K562 (cell line): ENCODE data around the gene CAPN13. TPM values are rescaled to one million over a fixed set of nuclear protein-coding genes. Genes with fewer than 3 reads are reported as not detected.

Source experiments
- ATAC-seq: fragments of 200-7000 bp; cut with Tn5 transposase; 3 replicates; pipeline ENCODE4 v1.9.1; 2020; ENCODE audit warnings: moderate library complexity
- BruUV-seq: library from RNA; stranded (reverse); fragments of 400-500 nt; replicated peaks from 2 replicates; lab custom pipeline; 2021; lab: Mats Ljungman, UMichigan
- CTCF ChIA-PET: fragments of 300-600 bp; formaldehyde crosslinking; extraction: SDS; loops from one replicate; lab custom pipeline; 2021; ENCODE audit warnings: low intra/inter-chr PET ratio; lab: Yijun Ruan, JAX
- POLR2A ChIA-PET: fragments of 300-600, 350-650 bp; sonication (Branson Sonifier 250); formaldehyde crosslinking; extraction: SDS; loops from one replicate; lab custom pipeline; 2021; ENCODE audit warnings: antibody characterized with exemption, inconsistent platforms; lab: Yijun Ruan, JAX
- DNase-seq, 4 experiments: peaks; one replicate each; pipeline versions ENCODE4 v3.0.0 to v3.0.0-alpha.2; 2011 to 2018; ENCODE audit warnings: low spot score in 3 of 4, mixed read lengths in 3 of 4; ENCODE audit errors: extremely low read depth in 1 of 4
- FAIRE-seq: peaks from 2 replicates; lab custom pipeline; 2011; peaks lifted over from hg19 to GRCh38; lab: Jason Lieb, UNC
- H2AFZ ChIP-seq: 2 replicates; pipeline ENCODE4 v1.6.0; 2011; ENCODE audit warnings: low read depth, low read length, control low read depth, inconsistent platforms
- H3K27ac ChIP-seq: fragments of 200-600 bp; 3 replicates; pipeline ENCODE4 v1.8.0; 2011; ENCODE audit warnings: low read depth, mild to moderate bottlenecking, control low read depth, inconsistent platforms, low read length, moderate library complexity, mixed read lengths; ENCODE audit errors: extremely low read depth
- H3K27me3 ChIP-seq, 2 experiments: fragments of 300-600 bp in 1 of 2; 2 replicates in 1 of 2; 3 replicates in 1 of 2; pipeline versions ENCODE4 v1.6.0 to v1.8.0; 2011; ENCODE audit warnings: inconsistent platforms in 2 of 2, low read length in 2 of 2, mild to moderate bottlenecking in 1 of 2, mixed read lengths in 1 of 2, moderate library complexity in 1 of 2; ENCODE audit not compliant: control insufficient read depth in 2 of 2, insufficient read depth in 2 of 2
- H3K36me3 ChIP-seq: fragments of 300-600 bp; 3 replicates; pipeline ENCODE4 v1.8.0; 2011; ENCODE audit warnings: mild to moderate bottlenecking, low read length, inconsistent platforms; ENCODE audit not compliant: control insufficient read depth, insufficient read depth
- H3K4me1 ChIP-seq, 2 experiments: fragments of 200-600 bp in 1 of 2; replicated peaks in 1 of 2; 2 replicates in 1 of 2; 3 replicates in 1 of 2; pipeline versions ENCODE4 v1.5.1 to v1.8.0; 2011; ENCODE audit warnings: inconsistent platforms in 2 of 2, low read length in 2 of 2, mild to moderate bottlenecking in 1 of 2, mixed read lengths in 1 of 2, moderate library complexity in 1 of 2; ENCODE audit not compliant: control insufficient read depth in 2 of 2, insufficient read depth in 2 of 2
- H3K4me2 ChIP-seq: 2 replicates; pipeline ENCODE4 v1.6.1; 2011; ENCODE audit warnings: low read length, control low read depth, inconsistent platforms, mixed read lengths; ENCODE audit not compliant: insufficient read depth
- H3K4me3 ChIP-seq: fragments of 200-600 bp; sonication (generic), shearing (Covaris generic); 2 replicates; pipeline ENCODE4 v1.5.1; 2016; ENCODE audit warnings: control low read depth, inconsistent platforms
- H3K79me2 ChIP-seq: fragments of 200-600 bp; 3 replicates; pipeline ENCODE4 v1.8.0; 2011; ENCODE audit warnings: low read length, inconsistent platforms; ENCODE audit not compliant: control insufficient read depth, insufficient read depth
- H3K9ac ChIP-seq, 2 experiments: 2 replicates each; pipeline versions ENCODE4 v1.6.0 to v1.6.1; 2011; ENCODE audit warnings: low read depth in 2 of 2, low read length in 2 of 2, control low read depth in 1 of 2, inconsistent platforms in 1 of 2, mild to moderate bottlenecking in 1 of 2, mixed read lengths in 1 of 2; ENCODE audit not compliant: insufficient read depth in 1 of 2
- H3K9me1 ChIP-seq: one replicate; pipeline ENCODE4 v1.6.0; 2011; ENCODE audit warnings: inconsistent platforms, mild to moderate bottlenecking, low read length, moderate library complexity; ENCODE audit not compliant: control insufficient read depth, insufficient read depth
- H3K9me3 ChIP-seq: replicated peaks from 2 replicates; pipeline ENCODE4 v1.5.1; 2011; ENCODE audit warnings: low read depth, low read length, inconsistent platforms; ENCODE audit not compliant: control insufficient read depth, insufficient read depth
- H4K20me1 ChIP-seq: replicated peaks from 2 replicates; pipeline ENCODE4 v1.6.1; 2011; ENCODE audit warnings: low read length, inconsistent platforms, mixed read lengths; ENCODE audit not compliant: control insufficient read depth, insufficient read depth
- CBFB ChIP-seq: sonication (generic); formaldehyde crosslinking; IDR thresholded peaks from 2 replicates; pipeline ENCODE4 v1.4.0; 2020; ENCODE audit warnings: mild to moderate bottlenecking, missing genetic modification reagents
- NFXL1 ChIP-seq: fragments of 450-650 bp; formaldehyde crosslinking; IDR thresholded peaks from 2 replicates; pipeline ENCODE4 v1.4.0; 2021; ENCODE audit warnings: mild to moderate bottlenecking
- TOE1 ChIP-seq, 2 experiments: fragments of 450-650 bp in 1 of 2; sonication (generic) in 1 of 2; formaldehyde crosslinking in 1 of 2; IDR thresholded peaks; 2 replicates each; pipeline versions ENCODE4 v1.7.1 to v1.8.0; 2016 to 2022; ENCODE audit warnings: borderline replicate concordance in 2 of 2, mild to moderate bottlenecking in 2 of 2, antibody characterized with exemption in 1 of 2, inconsistent platforms in 1 of 2, low read depth in 1 of 2, missing genetic modification reagents in 1 of 2, moderate library complexity in 1 of 2
- ZC3H8 ChIP-seq: fragments of 450-650 bp; IDR thresholded peaks from 2 replicates; pipeline ENCODE4 v1.6.1; 2017
- ZNF668 ChIP-seq: fragments of 250-450 bp; sonication (Bioruptor Pico); IDR thresholded peaks from 2 replicates; pipeline ENCODE4 v1.8.0; 2022; ENCODE audit warnings: mild to moderate bottlenecking, inconsistent platforms
- ZNF830 ChIP-seq: fragments of 250-450 bp; sonication (Bioruptor Pico); IDR thresholded peaks from 2 replicates; pipeline ENCODE4 v1.5.0; 2021; ENCODE audit warnings: mild to moderate bottlenecking
- WGBS: fragments of 100-300 bp; shearing (Covaris generic); methylation state at CpG from one replicate; pipeline ENCODE4 v1.1.6; 2016; ENCODE audit warnings: low coverage, mixed read lengths; ENCODE audit not compliant: insufficient coverage; ENCODE audit errors: missing lambda C conversion rate; 5-methylcytosine and 5-hydroxymethylcytosine counted together
- in situ Hi-C: fragments of 300-500 bp; cut with MboI; formaldehyde crosslinking; loops from 4 replicates; pipeline ENCODE4 v1.15.0; 2018; ENCODE audit warnings: inconsistent platforms, mixed read lengths
- intact Hi-C: fragments of 100-400 bp; cut with micrococcal nuclease; formaldehyde crosslinking; loops from 2 replicates; pipeline ENCODE4 v1.14.2; 2022
- polyA plus RNA-seq, 8 experiments: library from polyadenylated mRNA; depleted of rRNA in 4 of 8; stranded (reverse) in 5 of 8; unstranded in 3 of 8; fragments of >200 nt; fragmentation: Nextera tagmentation in 2 of 8; fragmentation: Illumina TruSeq in 1 of 8; extraction: Ambion mirVana in 2 of 8; extraction: Trizol in 1 of 8; gene quantifications; 2 replicates each; pipeline versions ENCODE4 v1.2.1 to v1.2.3, GENCODE V29; 2011 to 2014; ENCODE audit warnings: inconsistent platforms in 1 of 8, missing spikeins in 1 of 8
- total RNA-seq, 7 experiments: library from RNA; depleted of rRNA in 6 of 7; stranded (reverse); fragments of >200 nt in 6 of 7; fragmentation: Illumina TruSeq in 2 of 7; extraction: Trizol in 2 of 7; gene quantifications; 2 replicates each; pipeline versions ENCODE4 v1.2.1 to v1.2.3, GENCODE V29; 2011 to 2021; ENCODE audit warnings: low replicate concordance in 1 of 7
- TF ChIP-seq, protein P1 (sequence below): fragments of 250-450 bp; sonication (Bioruptor Pico); IDR thresholded peaks from 2 replicates; pipeline ENCODE4 v1.8.0; 2021; ENCODE audit warnings: mild to moderate bottlenecking, moderate library complexity
- TF ChIP-seq, protein P2 (sequence below): fragments of 200-400 bp; formaldehyde crosslinking; IDR thresholded peaks from 2 replicates; pipeline ENCODE4 v1.6.1; 2017; ENCODE audit warnings: mild to moderate bottlenecking, low read depth, low read length, moderate library complexity

Gene CAPN13
- total and polyA plus RNA-seq, 9 of the 15 experiments (the other 6 are each of a cell fraction or from before 2014, with no cell fraction given) = not detected

DNA sequence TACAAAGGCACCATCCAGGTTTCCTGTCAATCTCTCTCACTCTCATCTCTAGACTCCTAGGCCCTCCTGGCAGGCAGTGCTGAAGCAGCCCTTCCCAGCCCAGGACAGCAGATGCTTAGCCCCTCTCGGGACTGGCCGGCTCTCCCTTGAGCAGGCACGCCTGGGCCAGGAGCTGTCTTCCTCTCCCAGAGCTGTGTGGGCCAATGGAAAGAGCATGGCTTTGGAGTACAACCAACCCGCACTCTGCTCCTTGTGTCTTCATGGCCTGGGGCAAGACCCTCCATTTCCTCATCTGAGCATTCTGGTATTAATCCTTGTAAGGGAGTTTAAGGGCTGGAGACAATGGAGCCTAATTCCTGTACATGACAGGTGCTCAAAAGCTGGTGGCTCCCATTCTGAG, 97.2 kb downstream of the CAPN13 start:
- no peaks in the 10 kb centered on the region for H3K36me3 ChIP-seq
- TF ChIP-seq CBFB = no peak
- TF ChIP-seq ZNF668 = no peak
- ATAC-seq (no peak), FAIRE-seq (no peak), DNase-seq (no peak)
- H3K9ac ChIP-seq = no peak overlapping the region
- no peaks in the 10 kb centered on the region for H3K9me3 ChIP-seq
- no TSS peak for BruUV-seq
- intact Hi-C loops (loop anchor here (5.0 to 10.0 kb wide), 2 partner anchors 205 to 812 kb away; no protein-coding TSS in a partner anchor), in situ Hi-C loops (loop anchor here (10.0 kb wide), 1 partner anchor 455 kb away; no protein-coding TSS in a partner anchor)
- H3K4me2 ChIP-seq = no peak overlapping the region
- H3K27ac ChIP-seq = no peak overlapping the region
- WGBS = 0% methylated on average over 4 of the region's 4 CpGs
- CTCF ChIA-PET = interaction anchor here (5.7 kb wide), 1 partner anchor 545 kb away, joined by 60 read pairs; no protein-coding TSS in a partner anchor
- peaks cover 0 to 3% of the 10 kb centered on the region in 2 experiments; a peak in 1 of 5 replicates for H3K4me1 ChIP-seq
- H4K20me1 ChIP-seq = no peaks in the 10 kb centered on the region
- POLR2A ChIA-PET = interaction anchor here (1.4 kb wide), 1 partner anchor 545 kb away, joined by 5 read pairs; no protein-coding TSS in a partner anchor
- H3K9me1 ChIP-seq = no peaks in the 10 kb centered on the region
- no peak overlapping the region for H2AFZ ChIP-seq
- H3K4me3 ChIP-seq = no peak overlapping the region
- peaks cover 0 to 13% of the 10 kb centered on the region in 2 experiments; a peak in 3 of 5 replicates for H3K27me3 ChIP-seq
- no peaks in the 10 kb centered on the region for H3K79me2 ChIP-seq

DNA sequence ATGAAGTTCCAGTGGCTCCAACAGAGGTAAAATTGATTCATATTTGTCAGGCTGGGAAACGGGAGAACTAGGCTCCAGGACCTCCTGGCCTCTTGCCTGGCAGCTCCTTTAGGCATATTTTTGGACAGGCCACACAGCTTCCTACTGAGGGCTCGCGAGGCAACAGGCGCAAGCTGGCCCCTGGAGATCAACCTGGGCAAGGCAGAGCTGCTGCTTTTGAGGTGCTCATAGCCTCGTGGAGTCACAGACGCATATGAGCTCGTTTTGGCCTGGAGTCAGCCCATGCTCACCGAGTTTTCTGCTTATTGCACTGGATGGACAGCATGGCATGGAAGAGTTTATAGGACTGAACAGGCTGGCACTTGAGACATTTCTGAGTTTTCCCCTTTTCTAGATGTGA, 97.7 kb downstream of the CAPN13 start:
- H3K79me2 ChIP-seq = no peaks in the 10 kb centered on the region
- ChIA-PET CTCF (interaction anchor here (3.9 to 5.7 kb wide), 2 partner anchors 501 to 545 kb away, joined by 35 to 60 read pairs; no protein-coding TSS in a partner anchor), POLR2A (interaction anchor here (0.6 to 1.4 kb wide), 2 partner anchors 15 to 545 kb away, joined by 4 to 5 read pairs; no protein-coding TSS in a partner anchor)
- no peaks in the 10 kb centered on the region for H3K9me3 ChIP-seq
- no peak overlapping the region for H3K9ac ChIP-seq
- no peak overlapping the region for H2AFZ ChIP-seq
- no peak overlapping the region for H3K27ac ChIP-seq
- peaks cover 0 to 3% of the 10 kb centered on the region in 2 experiments; a peak in 1 of 5 replicates for H3K4me1 ChIP-seq
- H3K27me3 ChIP-seq = peaks cover 0 to 13% of the 10 kb centered on the region in 2 experiments; a peak in 3 of 5 replicates
- H3K36me3 ChIP-seq = no peaks in the 10 kb centered on the region
- BruUV-seq = no TSS peak
- intact Hi-C loops (no loop called here), in situ Hi-C loops (loop anchor here (5.0 to 10.0 kb wide), 3 partner anchors 502 to 625 kb away; no protein-coding TSS in a partner anchor)
- no peak overlapping the region for H3K4me2 ChIP-seq
- DNase-seq (no peak), ATAC-seq (no peak), FAIRE-seq (no peak)
- WGBS = 4% methylated on average over 8 of the region's 8 CpGs
- no peaks in the 10 kb centered on the region for H4K20me1 ChIP-seq
- H3K4me3 ChIP-seq = no peak overlapping the region
- H3K9me1 ChIP-seq = no peaks in the 10 kb centered on the region
- TF ChIP-seq, protein P1, sequence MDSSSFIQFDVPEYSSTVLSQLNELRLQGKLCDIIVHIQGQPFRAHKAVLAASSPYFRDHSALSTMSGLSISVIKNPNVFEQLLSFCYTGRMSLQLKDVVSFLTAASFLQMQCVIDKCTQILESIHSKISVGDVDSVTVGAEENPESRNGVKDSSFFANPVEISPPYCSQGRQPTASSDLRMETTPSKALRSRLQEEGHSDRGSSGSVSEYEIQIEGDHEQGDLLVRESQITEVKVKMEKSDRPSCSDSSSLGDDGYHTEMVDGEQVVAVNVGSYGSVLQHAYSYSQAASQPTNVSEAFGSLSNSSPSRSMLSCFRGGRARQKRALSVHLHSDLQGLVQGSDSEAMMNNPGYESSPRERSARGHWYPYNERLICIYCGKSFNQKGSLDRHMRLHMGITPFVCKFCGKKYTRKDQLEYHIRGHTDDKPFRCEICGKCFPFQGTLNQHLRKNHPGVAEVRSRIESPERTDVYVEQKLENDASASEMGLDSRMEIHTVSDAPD (CRISPR knock-in tag) = no peak
- TF ChIP-seq NFXL1 (CRISPR knock-in tag) (no peak), ZNF830 (CRISPR knock-in tag) (no peak), ZC3H8 (no peak), TOE1 (IDR thresholded peaks at IDR 0.05; ENCODE audit: borderline replicate concordance) (no peak), TOE1 (CRISPR knock-in tag; IDR thresholded peaks at IDR 0.05; ENCODE audit: borderline replicate concordance, low read depth) (no peak)
- TF ChIP-seq, protein P2, sequence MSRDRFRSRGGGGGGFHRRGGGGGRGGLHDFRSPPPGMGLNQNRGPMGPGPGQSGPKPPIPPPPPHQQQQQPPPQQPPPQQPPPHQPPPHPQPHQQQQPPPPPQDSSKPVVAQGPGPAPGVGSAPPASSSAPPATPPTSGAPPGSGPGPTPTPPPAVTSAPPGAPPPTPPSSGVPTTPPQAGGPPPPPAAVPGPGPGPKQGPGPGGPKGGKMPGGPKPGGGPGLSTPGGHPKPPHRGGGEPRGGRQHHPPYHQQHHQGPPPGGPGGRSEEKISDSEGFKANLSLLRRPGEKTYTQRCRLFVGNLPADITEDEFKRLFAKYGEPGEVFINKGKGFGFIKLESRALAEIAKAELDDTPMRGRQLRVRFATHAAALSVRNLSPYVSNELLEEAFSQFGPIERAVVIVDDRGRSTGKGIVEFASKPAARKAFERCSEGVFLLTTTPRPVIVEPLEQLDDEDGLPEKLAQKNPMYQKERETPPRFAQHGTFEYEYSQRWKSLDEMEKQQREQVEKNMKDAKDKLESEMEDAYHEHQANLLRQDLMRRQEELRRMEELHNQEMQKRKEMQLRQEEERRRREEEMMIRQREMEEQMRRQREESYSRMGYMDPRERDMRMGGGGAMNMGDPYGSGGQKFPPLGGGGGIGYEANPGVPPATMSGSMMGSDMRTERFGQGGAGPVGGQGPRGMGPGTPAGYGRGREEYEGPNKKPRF = no peak
